Fibroblast of skin of left biceps (primary cell): ENCODE data around the gene BOLA3.
"Not testable (repeated sequence)": the region's sequence is repeated elsewhere in the genome, so short reads cannot be mapped to it uniquely, and the experiment has no call there.

Experiments used
- DNase-seq, 2 experiments: peaks; one replicate each; pipeline ENCODE4 v3.0.0-alpha.2; 2013; ENCODE audit warnings: low read depth in 2 of 2

BOLA3 gene

GRCh38 chr2:74147727-74148456 is at the start of gene BOLA3:
Gene BOLA3, minus strand, starts transcription at chr2:74147912. Its CDS starts 38 bp downstream, at chr2:74147874.
- peak; percentile 13 to 36 for DNase-seq

- DNase-seq: no peak
These were observed 49.3 kb upstream of the BOLA3 start for GRCh38 chr2:74197049-74197448.

GRCh38 chr2:74194799-74195198 is 47.1 kb upstream of the BOLA3 start:
- no peak for DNase-seq

- no peak for DNase-seq
These were observed 44.1 kb upstream of the BOLA3 start for GRCh38 chr2:74191596-74192380.

- DNase-seq: no peak
These were observed 41.0 kb upstream of the BOLA3 start for GRCh38 chr2:74188696-74189095.

- peak in 1 of 2 experiments; percentile 38 for DNase-seq
These were observed 40.4 kb upstream of the BOLA3 start for GRCh38 chr2:74188018-74188601.

GRCh38 chr2:74186706-74187105 is 39.0 kb upstream of the BOLA3 start:
- not testable (repeated sequence) for DNase-seq

- no peak for DNase-seq
These were observed 38.3 kb upstream of the BOLA3 start for GRCh38 chr2:74186038-74186437.

GRCh38 chr2:74183878-74184277 is 36.2 kb upstream of the BOLA3 start:
- no peak for DNase-seq

- no peak for DNase-seq
These were observed 34.0 kb upstream of the BOLA3 start for GRCh38 chr2:74181739-74182138.

GRCh38 chr2:74179063-74179865 is 31.6 kb upstream of the BOLA3 start:
- DNase-seq: no peak

- peak; percentile 93 to 94 for DNase-seq
These were observed 30.7 kb upstream of the BOLA3 start, which contains the start of gene MOB1A for GRCh38 chr2:74178211-74179062. Gene MOB1A, minus strand, starts transcription at chr2:74178879. Its CDS starts 205 bp downstream, at chr2:74178674.

- no peak for DNase-seq
These were observed 30.0 kb upstream of the BOLA3 start for GRCh38 chr2:74177696-74178095.

- DNase-seq: no peak
These were observed 27.2 kb upstream of the BOLA3 start for GRCh38 chr2:74174909-74175308.

- no peak for DNase-seq
These were observed 21.0 kb upstream of the BOLA3 start for GRCh38 chr2:74168739-74169138.

- DNase-seq: no peak
These were observed 17.0 kb upstream of the BOLA3 start for GRCh38 chr2:74164761-74165160.

GRCh38 chr2:74162951-74163350 is 15.2 kb upstream of the BOLA3 start:
- no peak for DNase-seq

- no peak for DNase-seq
These were observed 8.1 kb upstream of the BOLA3 start for GRCh38 chr2:74155830-74156229.

GRCh38 chr2:74152954-74153353 is 5.2 kb upstream of the BOLA3 start:
- no peak for DNase-seq

GRCh38 chr2:74149570-74150319 is 2.0 kb upstream of the BOLA3 start:
- no peak for DNase-seq
